ENCODE results near the gene CD69. TPM values are rescaled to one million over a fixed set of nuclear protein-coding genes. Genes with fewer than 3 reads are reported as not detected.
"Not testable (repeated sequence)": the region's sequence is repeated elsewhere in the genome, so short reads cannot be mapped to it uniquely, and the experiment has no call there.

CD69 gene
- total and polyA plus RNA-seq, 2 donors, result 90.9 to 222 TPM

GRCh38 chr12:9719790-9720189 lies 40.9 kb downstream of the CD69 start:
- no peaks in the 10 kb centered on the region for H3K36me3 ChIP-seq (ENCODE audit: control insufficient read depth in 2 of 2, insufficient read depth in 2 of 2, low read length in 1 of 2)
- H3K9me3 ChIP-seq (ENCODE audit: control insufficient read depth in 2 of 2, insufficient read depth in 1 of 2, low read length in 1 of 2), result no peaks in the 10 kb centered on the region
- no peaks in the 10 kb centered on the region for H3K27me3 ChIP-seq (ENCODE audit: control insufficient read depth in 2 of 2, insufficient read depth in 1 of 2, low read length in 1 of 2)
- no peaks in the 10 kb centered on the region for H3K4me1 ChIP-seq (ENCODE audit: control insufficient read depth in 2 of 2, insufficient read depth in 2 of 2, low read length in 2 of 2)
- DNase-seq (ENCODE audit: low read depth in 6 of 9, low spot score in 9 of 9), result no peak
- 95% methylated on average over 1 of the region's 1 CpG for WGBS
- no peak overlapping the region for H3K4me3 ChIP-seq (ENCODE audit: low read length in 2 of 2)
- no peak overlapping the region for H3K27ac ChIP-seq (ENCODE audit: low read depth in 1 of 2, low read length in 1 of 2)

- H3K4me1 ChIP-seq (ENCODE audit: control insufficient read depth in 2 of 2, insufficient read depth in 2 of 2, low read length in 2 of 2), result no peaks in the 10 kb centered on the region
- no peak overlapping the region for H3K27ac ChIP-seq (ENCODE audit: low read depth in 1 of 2, low read length in 1 of 2)
- H3K4me3 ChIP-seq (ENCODE audit: low read length in 2 of 2), result no peak overlapping the region
- no peaks in the 10 kb centered on the region for H3K27me3 ChIP-seq (ENCODE audit: control insufficient read depth in 2 of 2, insufficient read depth in 1 of 2, low read length in 1 of 2)
- whole genome bisulfite sequencing, result 95% methylated on average over 7 of the region's 7 CpGs
- DNase-seq (ENCODE audit: low read depth in 6 of 9, low spot score in 9 of 9), result no peak
- no peaks in the 10 kb centered on the region for H3K36me3 ChIP-seq (ENCODE audit: control insufficient read depth in 2 of 2, insufficient read depth in 2 of 2, low read length in 1 of 2)
- no peaks in the 10 kb centered on the region for H3K9me3 ChIP-seq (ENCODE audit: control insufficient read depth in 2 of 2, insufficient read depth in 1 of 2, low read length in 1 of 2)
These were observed 41.7 kb downstream of the CD69 start for GRCh38 chr12:9718968-9719367.

- DNase-seq (ENCODE audit: low read depth in 6 of 9, low spot score in 9 of 9), result no peak
- H3K9me3 ChIP-seq (ENCODE audit: control insufficient read depth in 2 of 2, insufficient read depth in 1 of 2, low read length in 1 of 2), result no peaks in the 10 kb centered on the region
- H3K27me3 ChIP-seq (ENCODE audit: control insufficient read depth in 2 of 2, insufficient read depth in 1 of 2, low read length in 1 of 2), result no peaks in the 10 kb centered on the region
- H3K4me1 ChIP-seq (ENCODE audit: control insufficient read depth in 2 of 2, insufficient read depth in 2 of 2, low read length in 2 of 2), result no peaks in the 10 kb centered on the region
- no peak overlapping the region for H3K4me3 ChIP-seq (ENCODE audit: low read length in 2 of 2)
- H3K36me3 ChIP-seq (ENCODE audit: control insufficient read depth in 2 of 2, insufficient read depth in 2 of 2, low read length in 1 of 2), result no peaks in the 10 kb centered on the region
- WGBS, result 98% methylated on average over 15 of the region's 15 CpGs
- no peak overlapping the region for H3K27ac ChIP-seq (ENCODE audit: low read depth in 1 of 2, low read length in 1 of 2)
These were observed 43.4 kb downstream of the CD69 start for GRCh38 chr12:9717070-9717925.

- not testable (repeated sequence) for H3K27ac ChIP-seq (ENCODE audit: low read depth in 1 of 2, low read length in 1 of 2); H3K27me3 ChIP-seq (ENCODE audit: control insufficient read depth in 2 of 2, insufficient read depth in 1 of 2, low read length in 1 of 2); H3K4me3 ChIP-seq (ENCODE audit: low read length in 2 of 2); DNase-seq (ENCODE audit: low read depth in 6 of 9, low spot score in 9 of 9); H3K4me1 ChIP-seq (ENCODE audit: control insufficient read depth in 2 of 2, insufficient read depth in 2 of 2, low read length in 2 of 2); H3K9me3 ChIP-seq (ENCODE audit: control insufficient read depth in 2 of 2, insufficient read depth in 1 of 2, low read length in 1 of 2); H3K36me3 ChIP-seq (ENCODE audit: control insufficient read depth in 2 of 2, insufficient read depth in 2 of 2, low read length in 1 of 2)
- 88% methylated on average over 6 of the region's 6 CpGs for WGBS
These were observed 47.6 kb downstream of the CD69 start for GRCh38 chr12:9713032-9713558.

GRCh38 chr12:9711664-9712063 lies 49.0 kb downstream of the CD69 start:
- H3K4me3 ChIP-seq (ENCODE audit: low read length in 2 of 2), result no peak overlapping the region
- peaks cover 11 to 12% of the 10 kb centered on the region in 2 donors for H3K4me1 ChIP-seq (ENCODE audit: control insufficient read depth in 2 of 2, insufficient read depth in 2 of 2, low read length in 2 of 2)
- no peaks in the 10 kb centered on the region for H3K36me3 ChIP-seq (ENCODE audit: control insufficient read depth in 2 of 2, insufficient read depth in 2 of 2, low read length in 1 of 2)
- H3K27me3 ChIP-seq (ENCODE audit: control insufficient read depth in 2 of 2, insufficient read depth in 1 of 2, low read length in 1 of 2), result no peaks in the 10 kb centered on the region
- DNase-seq (ENCODE audit: low read depth in 6 of 9, low spot score in 9 of 9), result no peak
- peaks cover 0 to 6% of the 10 kb centered on the region in 2 donors for H3K9me3 ChIP-seq (ENCODE audit: control insufficient read depth in 2 of 2, insufficient read depth in 1 of 2, low read length in 1 of 2)
- no peak overlapping the region for H3K27ac ChIP-seq (ENCODE audit: low read depth in 1 of 2, low read length in 1 of 2)
- WGBS, result 97% methylated on average over 1 of the region's 1 CpG

GRCh38 chr12:9710584-9711375 lies 49.9 kb downstream of the CD69 start:
- Histone ChIP-seq H3K27me3 (ENCODE audit: control insufficient read depth in 2 of 2, insufficient read depth in 1 of 2, low read length in 1 of 2) (no peaks in the 10 kb centered on the region), H3K36me3 (ENCODE audit: control insufficient read depth in 2 of 2, insufficient read depth in 2 of 2, low read length in 1 of 2) (no peaks in the 10 kb centered on the region), H3K4me1 (ENCODE audit: control insufficient read depth in 2 of 2, insufficient read depth in 2 of 2, low read length in 2 of 2) (peaks cover 12 to 17% of the 10 kb centered on the region in 2 donors), H3K9me3 (ENCODE audit: control insufficient read depth in 2 of 2, insufficient read depth in 1 of 2, low read length in 1 of 2) (peaks cover 0 to 6% of the 10 kb centered on the region in 2 donors), H3K4me3 (ENCODE audit: low read length in 2 of 2) (no peak overlapping the region), H3K27ac (ENCODE audit: low read depth in 1 of 2, low read length in 1 of 2) (no peak overlapping the region)
- WGBS, result 96% methylated on average over 3 of the region's 3 CpGs
- DNase-seq (ENCODE audit: low read depth in 6 of 9, low spot score in 9 of 9), result no peak

GRCh38 chr12:9708853-9709252 lies 51.8 kb downstream of the CD69 start:
- WGBS, result 97% methylated on average over 3 of the region's 3 CpGs
- no peaks in the 10 kb centered on the region for H3K36me3 ChIP-seq (ENCODE audit: control insufficient read depth in 2 of 2, insufficient read depth in 2 of 2, low read length in 1 of 2)
- DNase-seq (ENCODE audit: low read depth in 6 of 9, low spot score in 9 of 9), result no peak
- H3K4me1 ChIP-seq (ENCODE audit: control insufficient read depth in 2 of 2, insufficient read depth in 2 of 2, low read length in 2 of 2), result peaks cover 12 to 17% of the 10 kb centered on the region in 2 donors
- no peak overlapping the region for H3K4me3 ChIP-seq (ENCODE audit: low read length in 2 of 2)
- no peak overlapping the region for H3K27ac ChIP-seq (ENCODE audit: low read depth in 1 of 2, low read length in 1 of 2)
- peaks cover 0 to 6% of the 10 kb centered on the region in 2 donors for H3K9me3 ChIP-seq (ENCODE audit: control insufficient read depth in 2 of 2, insufficient read depth in 1 of 2, low read length in 1 of 2)
- no peaks in the 10 kb centered on the region for H3K27me3 ChIP-seq (ENCODE audit: control insufficient read depth in 2 of 2, insufficient read depth in 1 of 2, low read length in 1 of 2)

- Histone ChIP-seq H3K27me3 (ENCODE audit: control insufficient read depth in 2 of 2, insufficient read depth in 1 of 2, low read length in 1 of 2) (no peaks in the 10 kb centered on the region), H3K9me3 (ENCODE audit: control insufficient read depth in 2 of 2, insufficient read depth in 1 of 2, low read length in 1 of 2) (peaks cover 0 to 6% of the 10 kb centered on the region in 2 donors), H3K4me3 (ENCODE audit: low read length in 2 of 2) (no peak overlapping the region), H3K27ac (ENCODE audit: low read depth in 1 of 2, low read length in 1 of 2) (peak overlapping the region; percentile 48 to 69), H3K4me1 (ENCODE audit: control insufficient read depth in 2 of 2, insufficient read depth in 2 of 2, low read length in 2 of 2) (peaks cover 15 to 17% of the 10 kb centered on the region in 2 donors), H3K36me3 (ENCODE audit: control insufficient read depth in 2 of 2, insufficient read depth in 2 of 2, low read length in 1 of 2) (no peaks in the 10 kb centered on the region)
- peak in 8 of 9 donors; percentile 44 to 80 (median 52) for DNase-seq (ENCODE audit: low read depth in 6 of 9, low spot score in 9 of 9)
- 81% methylated on average over 12 of the region's 12 CpGs for whole genome bisulfite sequencing
These were observed 52.6 kb downstream of the CD69 start for GRCh38 chr12:9707864-9708808.
